ENCODE data around the gene WDR27. TPM values are rescaled to one million over a fixed set of nuclear protein-coding genes. Genes with fewer than 3 reads are reported as not detected.

WDR27 gene
- total RNA-seq, 4 donors from 2014 or later: 12.4 to 38.7 (median 27.6) TPM

- TF ChIP-seq, protein P1, sequence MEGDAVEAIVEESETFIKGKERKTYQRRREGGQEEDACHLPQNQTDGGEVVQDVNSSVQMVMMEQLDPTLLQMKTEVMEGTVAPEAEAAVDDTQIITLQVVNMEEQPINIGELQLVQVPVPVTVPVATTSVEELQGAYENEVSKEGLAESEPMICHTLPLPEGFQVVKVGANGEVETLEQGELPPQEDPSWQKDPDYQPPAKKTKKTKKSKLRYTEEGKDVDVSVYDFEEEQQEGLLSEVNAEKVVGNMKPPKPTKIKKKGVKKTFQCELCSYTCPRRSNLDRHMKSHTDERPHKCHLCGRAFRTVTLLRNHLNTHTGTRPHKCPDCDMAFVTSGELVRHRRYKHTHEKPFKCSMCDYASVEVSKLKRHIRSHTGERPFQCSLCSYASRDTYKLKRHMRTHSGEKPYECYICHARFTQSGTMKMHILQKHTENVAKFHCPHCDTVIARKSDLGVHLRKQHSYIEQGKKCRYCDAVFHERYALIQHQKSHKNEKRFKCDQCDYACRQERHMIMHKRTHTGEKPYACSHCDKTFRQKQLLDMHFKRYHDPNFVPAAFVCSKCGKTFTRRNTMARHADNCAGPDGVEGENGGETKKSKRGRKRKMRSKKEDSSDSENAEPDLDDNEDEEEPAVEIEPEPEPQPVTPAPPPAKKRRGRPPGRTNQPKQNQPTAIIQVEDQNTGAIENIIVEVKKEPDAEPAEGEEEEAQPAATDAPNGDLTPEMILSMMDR (IDR thresholded peaks at IDR 0.05): no peak
- TF ChIP-seq POLR2A (IDR thresholded peaks at IDR 0.05): no peak
- H3K9me3 ChIP-seq: peaks cover 0 to 13% (median 2%) of the 10 kb centered on the region in 3 donors
- WGBS, 2 donors: 40 to 79% methylated on average over 1 of the region's 1 CpG
- no peaks in the 10 kb centered on the region for H3K27me3 ChIP-seq
- peaks cover 0 to 13% (median 0%) of the 10 kb centered on the region in 3 donors for H3K4me1 ChIP-seq
- H3K4me3 ChIP-seq: no peak overlapping the region
- no peaks in the 10 kb centered on the region for H3K36me3 ChIP-seq
- peak overlapping the region in 3 of 4 donors; percentile 53 to 70 (median 67) for H3K27ac ChIP-seq
- intact Hi-C loops (cut with DNase I): no loop called here
- no peak for DNase-seq
Observed at GRCh38 chr6:169530752-169531123, 171.1 kb downstream of the WDR27 start.

- no peak for DNase-seq
- H3K36me3 ChIP-seq: no peaks in the 10 kb centered on the region
- H3K4me1 ChIP-seq: peaks cover 0 to 13% (median 0%) of the 10 kb centered on the region in 3 donors
- peak overlapping the region in 3 of 4 donors; percentile 53 to 70 (median 67) for H3K27ac ChIP-seq
- H3K9me3 ChIP-seq: peaks cover 0 to 13% (median 0%) of the 10 kb centered on the region in 3 donors
- TF ChIP-seq, protein P1 (IDR thresholded peaks at IDR 0.05): no peak
- no peak for TF ChIP-seq POLR2A (IDR thresholded peaks at IDR 0.05)
- no peak overlapping the region for H3K4me3 ChIP-seq
- WGBS, 2 donors: 58 to 83% methylated on average over 11 to 13 of the region's 13 CpGs
- intact Hi-C loops (cut with DNase I): no loop called here
- H3K27me3 ChIP-seq: no peaks in the 10 kb centered on the region
Observed at GRCh38 chr6:169529931-169530751, 171.7 kb downstream of the WDR27 start.

- no peak overlapping the region for H3K4me3 ChIP-seq
- TF ChIP-seq, protein P1 (IDR thresholded peaks at IDR 0.05): no peak
- no peak for TF ChIP-seq POLR2A (IDR thresholded peaks at IDR 0.05)
- no peak for DNase-seq
- no peaks in the 10 kb centered on the region for H3K27me3 ChIP-seq
- peaks cover 0 to 5% (median 0%) of the 10 kb centered on the region in 3 donors for H3K9me3 ChIP-seq
- no peaks in the 10 kb centered on the region for H3K36me3 ChIP-seq
- H3K27ac ChIP-seq: peak overlapping the region in 1 of 4 donors; percentile 4
- intact Hi-C loops (cut with DNase I): no loop called here
- WGBS, 2 donors: 94 to 95% methylated on average over 3 of the region's 3 CpGs
- peaks cover 0 to 13% (median 0%) of the 10 kb centered on the region in 3 donors for H3K4me1 ChIP-seq
Observed at GRCh38 chr6:169528755-169529154, 173.1 kb downstream of the WDR27 start.

DNA sequence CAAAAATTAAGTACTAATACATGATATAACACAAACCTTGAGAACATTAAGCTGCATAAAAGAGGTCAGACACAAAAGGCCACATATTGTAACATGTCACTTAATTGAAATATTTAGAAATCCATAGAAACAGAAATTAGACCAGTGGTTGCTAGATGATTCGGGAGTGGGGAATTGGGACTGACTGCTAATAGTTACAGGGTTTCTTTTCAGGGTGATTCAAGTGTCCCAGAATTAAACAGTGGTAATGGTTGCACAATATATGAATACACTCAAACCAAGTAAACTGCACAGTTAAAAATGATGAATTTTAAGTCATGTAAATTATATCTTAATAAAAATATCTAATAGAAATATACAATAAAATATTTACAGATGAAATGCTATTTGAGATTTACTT lies 174.5 kb downstream of the WDR27 start:
- no peak for DNase-seq
- intact Hi-C loops (cut with DNase I): no loop called here
- Histone ChIP-seq H3K4me3 (no peak overlapping the region), H3K36me3 (no peaks in the 10 kb centered on the region), H3K27ac (no peak overlapping the region), H3K4me1 (peaks cover 0 to 13% (median 0%) of the 10 kb centered on the region in 3 donors), H3K9me3 (no peaks in the 10 kb centered on the region), H3K27me3 (no peaks in the 10 kb centered on the region)
- TF ChIP-seq, protein P1 (IDR thresholded peaks at IDR 0.05): no peak
- TF ChIP-seq POLR2A (IDR thresholded peaks at IDR 0.05): no peak
- WGBS, 2 donors: 66 to 73% methylated on average over 1 of the region's 1 CpG

DNA sequence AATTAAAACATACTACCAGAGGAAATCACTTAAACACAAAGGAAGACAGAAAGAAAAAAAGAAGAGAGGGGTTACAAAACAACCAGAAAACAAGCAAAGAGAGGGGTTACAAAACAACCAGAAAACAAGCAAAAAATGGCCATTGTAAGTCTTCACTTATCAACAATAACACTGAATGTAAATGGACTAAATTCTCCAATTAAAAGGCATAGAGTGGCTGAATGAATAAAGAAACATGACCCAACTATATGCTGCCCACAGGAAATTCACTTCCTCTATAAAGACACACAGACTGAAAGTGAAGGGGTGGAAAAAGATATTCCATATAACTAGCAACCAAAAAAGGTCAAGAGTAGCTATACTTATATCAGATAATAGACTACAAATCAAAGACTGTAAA lies 180.0 kb downstream of the WDR27 start:
- TF ChIP-seq POLR2A (IDR thresholded peaks at IDR 0.05): no peak
- TF ChIP-seq, protein P1 (IDR thresholded peaks at IDR 0.05): no peak
- DNase-seq: no peak
- H3K4me3 ChIP-seq: no peak overlapping the region
- peaks cover 0 to 17% (median 9%) of the 10 kb centered on the region in 3 donors for H3K9me3 ChIP-seq
- intact Hi-C loops (cut with DNase I): no loop called here
- peaks cover 0 to 9% (median 0%) of the 10 kb centered on the region in 3 donors for H3K36me3 ChIP-seq
- H3K27ac ChIP-seq: no peak overlapping the region
- no peaks in the 10 kb centered on the region for H3K4me1 ChIP-seq
- no peaks in the 10 kb centered on the region for H3K27me3 ChIP-seq

Measured in esophagus squamous epithelium (tissue), 5 donors.